CD1c-positive myeloid dendritic cell (primary cell): ENCODE measurements around the gene TBX1.
"Not testable (repeated sequence)": the region's sequence is repeated elsewhere in the genome, so short reads cannot be mapped to it uniquely, and the experiment has no call there.

Experiments
- DNase-seq: peaks from one replicate; pipeline ENCODE4 v3.0.0-alpha.2; 2016; ENCODE audit errors: extremely low spot score

The TBX1 gene

DNA sequence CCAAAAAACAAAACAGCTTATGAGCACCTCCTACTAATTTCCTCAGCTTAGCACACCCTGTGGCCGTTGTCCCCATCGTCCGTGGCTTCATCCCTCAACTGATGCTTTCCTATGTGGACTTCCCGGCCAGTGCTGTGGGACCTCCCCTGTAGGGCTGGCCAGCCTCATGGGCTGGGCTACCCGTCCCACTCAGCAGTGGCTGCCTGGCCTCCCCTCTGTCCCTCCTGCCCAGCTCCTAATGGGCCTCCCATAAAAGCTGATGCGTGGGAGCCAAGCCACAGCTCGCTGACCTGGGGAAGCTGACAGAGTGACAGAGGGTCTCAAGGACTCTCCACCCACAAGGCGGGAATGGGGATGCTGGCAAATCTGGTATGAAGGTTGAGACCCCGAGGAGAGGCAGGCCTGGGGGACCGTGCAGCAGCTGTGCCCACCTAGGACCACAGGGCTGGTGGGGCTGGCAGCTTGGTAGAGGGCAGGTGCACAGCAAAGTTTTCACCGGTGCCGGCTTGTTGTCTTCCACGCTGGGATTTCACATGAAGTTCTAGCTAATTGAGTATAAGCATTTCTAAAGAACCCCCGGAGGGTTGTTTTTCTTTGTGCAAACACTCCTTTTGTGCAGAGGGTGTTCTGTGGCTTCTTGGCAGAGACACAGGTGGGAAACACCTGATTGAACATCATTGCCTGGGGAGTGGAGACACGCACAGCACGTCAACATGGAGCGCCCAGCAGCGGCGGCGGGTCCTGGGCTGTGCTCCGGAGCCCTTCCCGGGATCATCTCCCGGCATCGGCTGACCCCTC lies 23.2 kb downstream of the TBX1 start:
- DNase-seq = no peak

DNA sequence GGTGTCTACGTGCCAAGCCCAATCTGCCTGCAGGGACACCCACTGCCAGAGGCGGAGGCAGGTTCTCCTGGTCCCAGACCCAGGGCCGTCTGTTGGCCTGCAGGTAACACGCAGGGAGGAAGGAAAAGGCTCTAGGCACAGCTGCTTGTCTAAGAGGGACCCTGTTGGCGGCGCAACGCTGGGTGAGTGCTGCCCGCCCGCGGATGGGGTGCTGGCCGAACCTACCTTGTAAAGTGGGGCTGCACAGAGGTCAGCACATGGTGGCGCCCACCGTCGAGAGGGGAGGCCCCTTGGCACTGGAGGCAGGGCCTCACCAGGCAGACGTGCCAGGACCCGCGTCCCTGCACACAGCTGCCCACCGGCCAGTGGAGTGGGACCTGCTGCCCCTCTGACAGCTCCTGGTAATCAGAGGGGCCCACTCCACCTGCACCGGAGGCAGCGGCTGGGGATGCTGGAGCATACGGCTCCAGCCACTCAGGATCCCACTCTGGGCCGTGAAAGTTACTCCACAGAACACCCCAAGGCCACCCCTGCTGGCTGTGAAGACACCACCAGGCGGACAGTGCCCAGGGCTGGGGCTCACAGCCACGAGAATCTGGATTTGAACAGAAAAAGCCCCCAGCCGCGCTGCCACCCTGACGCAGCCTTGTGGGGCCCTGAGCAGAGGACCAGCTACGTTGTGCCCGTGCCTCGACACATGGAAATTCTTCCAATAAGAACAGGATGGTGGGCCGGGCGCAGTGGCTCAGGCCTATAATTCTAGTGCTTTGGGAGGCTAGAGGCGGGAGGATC lies 24.0 kb downstream of the TBX1 start:
- DNase-seq = no peak

DNA sequence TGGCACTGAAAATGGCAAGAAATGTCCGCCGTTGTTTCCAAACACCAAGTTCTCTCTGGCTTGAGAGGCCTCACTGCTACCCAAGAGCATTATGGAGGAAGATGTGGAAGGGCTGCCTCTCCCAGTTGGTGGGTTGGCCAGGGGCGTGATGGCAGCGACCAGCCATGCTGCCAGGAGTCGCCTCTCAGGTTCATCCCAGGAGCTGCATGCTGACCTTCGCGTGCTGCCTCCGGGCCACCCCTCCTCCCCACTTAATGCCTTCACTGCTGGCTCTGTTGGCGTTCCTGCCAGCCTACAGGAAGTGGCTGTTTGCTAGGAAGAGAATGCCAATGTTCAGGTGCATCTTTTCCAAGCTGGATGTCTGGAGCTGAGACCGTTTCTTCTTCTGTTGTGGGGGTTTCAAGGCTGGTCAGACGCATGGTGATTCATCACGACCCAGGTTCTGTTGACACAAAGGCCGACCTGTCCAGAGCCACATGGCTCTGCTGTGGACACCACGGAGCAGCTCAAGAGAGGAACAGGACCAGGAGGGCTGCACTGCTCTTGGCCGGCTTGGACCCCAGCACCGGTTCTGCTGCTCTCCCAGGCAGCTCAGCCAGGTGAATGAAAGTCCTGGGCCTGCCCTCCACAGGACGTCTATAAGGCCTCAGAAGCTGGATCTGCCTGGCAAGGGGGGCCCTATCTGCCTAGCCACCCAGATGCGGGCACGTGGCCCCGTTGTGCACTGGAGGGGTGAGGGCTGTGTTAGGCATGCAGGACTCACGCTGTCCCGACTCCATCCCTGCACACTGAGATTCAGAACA lies 25.1 kb downstream of the TBX1 start:
- no peak for DNase-seq

DNA sequence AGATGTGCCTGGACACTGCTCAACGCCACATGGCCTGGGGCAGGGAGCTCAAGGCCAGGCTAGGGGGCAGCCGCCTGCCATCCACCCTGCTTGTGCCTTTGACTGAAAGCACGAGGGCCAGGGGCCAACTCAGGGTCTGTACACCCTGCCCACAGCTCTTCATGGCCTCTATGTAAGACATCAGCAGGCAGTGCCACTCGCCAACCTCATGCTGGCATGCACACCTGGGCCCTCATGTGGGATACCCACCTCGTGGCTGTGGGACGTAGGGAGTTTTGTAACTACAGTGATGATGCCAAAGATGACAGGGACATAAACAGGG lies 25.6 kb downstream of the TBX1 start:
- DNase-seq = no peak

DNA sequence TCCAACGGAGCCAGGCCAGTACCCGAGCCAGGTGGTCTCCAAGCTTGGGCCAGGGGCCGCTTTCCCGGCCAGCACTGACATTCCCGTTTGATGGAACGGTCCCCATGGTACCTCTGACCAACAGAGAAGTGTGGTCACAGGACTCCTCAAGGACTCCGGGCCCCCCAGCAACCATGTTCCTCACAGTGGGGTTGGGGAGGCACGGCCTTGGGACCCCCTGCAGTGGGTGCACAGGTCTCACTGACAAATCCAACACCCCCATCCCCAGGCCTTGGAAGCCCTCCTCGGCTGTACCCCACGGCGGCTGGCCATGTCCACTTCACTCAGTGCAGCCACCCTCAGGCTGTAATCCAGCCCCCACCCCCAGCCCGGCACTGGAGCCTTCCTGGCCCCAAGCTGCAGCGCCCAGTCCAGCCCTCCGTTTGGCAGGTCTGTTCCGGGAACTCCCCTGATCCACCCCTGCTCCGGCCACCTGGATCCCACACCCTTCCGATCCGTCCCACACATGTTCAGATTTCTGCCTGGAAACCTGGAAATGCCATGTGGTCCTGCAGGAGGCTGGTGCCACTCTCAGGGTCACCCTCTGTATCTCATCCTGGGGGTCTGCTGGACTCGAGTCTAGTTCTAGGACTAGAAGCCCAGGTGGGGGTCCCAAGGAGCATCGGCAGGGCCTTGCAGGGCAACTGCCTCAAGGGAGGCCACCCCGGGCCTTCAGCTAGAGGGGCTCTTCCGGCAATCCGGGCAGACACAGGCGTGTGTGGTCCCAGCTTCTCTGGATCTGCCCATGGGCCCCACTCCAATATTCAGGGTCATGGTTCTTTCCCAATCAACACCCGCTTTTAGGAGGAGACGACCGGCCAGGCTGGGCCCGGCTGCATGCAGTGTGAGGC lies 26.6 kb downstream of the TBX1 start:
- no peak for DNase-seq

DNA sequence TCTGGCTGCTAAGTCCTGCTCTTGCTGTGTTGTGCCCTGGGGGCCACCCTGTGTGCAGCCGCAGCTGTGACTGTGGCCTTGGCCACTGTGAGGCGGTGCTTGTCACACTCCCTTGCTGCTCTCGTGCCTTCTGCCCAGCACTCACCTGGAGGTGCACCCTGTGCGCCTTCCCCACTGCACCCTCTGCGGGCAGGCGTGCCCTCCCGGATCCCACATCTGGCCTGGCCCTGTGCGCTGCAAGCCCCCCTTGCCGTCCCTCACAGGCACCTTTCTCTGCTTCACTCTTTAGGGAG lies 27.2 kb downstream of the TBX1 start:
- no peak for DNase-seq

DNA sequence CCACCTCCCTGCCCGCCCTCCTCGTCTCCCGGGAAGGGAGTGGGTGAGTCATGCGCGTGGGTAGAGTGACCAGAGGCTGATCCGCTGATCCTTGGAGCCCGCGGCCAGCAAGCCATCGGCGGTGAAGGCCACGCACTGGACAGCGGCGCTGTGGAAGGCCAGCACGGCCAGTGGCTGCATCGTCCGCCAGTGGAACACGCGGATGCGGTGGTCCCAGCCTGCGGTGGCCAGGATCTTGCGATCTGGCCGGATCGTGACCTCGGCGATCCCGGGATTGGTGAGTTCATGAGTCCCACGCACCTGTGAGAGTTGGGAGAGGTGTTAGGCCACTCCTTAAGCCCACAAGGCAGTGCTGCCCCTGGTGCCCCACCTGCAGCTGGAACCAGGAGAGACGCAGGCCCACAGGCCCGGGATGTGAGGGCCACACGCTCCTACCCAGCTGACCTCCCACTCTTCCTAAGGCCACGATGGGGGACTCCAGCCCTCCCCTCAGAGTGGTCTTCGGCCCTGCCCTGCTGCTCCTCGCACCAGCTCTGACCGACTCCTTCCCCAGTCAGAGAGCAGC lies 28.2 kb downstream of the TBX1 start:
- DNase-seq = no peak

DNA sequence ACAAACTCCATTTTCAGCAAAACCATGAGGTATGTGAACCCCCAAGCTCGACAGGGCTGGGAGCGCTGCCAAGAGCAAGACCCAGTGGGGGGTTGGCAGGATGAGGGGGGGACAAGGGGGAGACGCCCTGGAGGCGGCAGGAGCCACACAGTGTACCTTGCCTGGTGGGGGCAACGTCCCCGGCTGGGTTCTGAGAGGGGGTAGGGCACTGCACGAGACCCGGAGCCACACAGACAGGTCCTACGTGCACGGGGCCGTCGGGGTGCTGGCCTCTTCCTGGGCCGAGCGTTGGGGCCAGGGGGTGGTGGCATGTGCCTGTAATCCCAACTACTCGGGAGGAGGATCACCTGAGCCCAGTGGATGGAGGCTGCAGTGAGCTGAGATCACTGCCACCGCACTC lies 28.8 kb downstream of the TBX1 start:
- no peak for DNase-seq

DNA sequence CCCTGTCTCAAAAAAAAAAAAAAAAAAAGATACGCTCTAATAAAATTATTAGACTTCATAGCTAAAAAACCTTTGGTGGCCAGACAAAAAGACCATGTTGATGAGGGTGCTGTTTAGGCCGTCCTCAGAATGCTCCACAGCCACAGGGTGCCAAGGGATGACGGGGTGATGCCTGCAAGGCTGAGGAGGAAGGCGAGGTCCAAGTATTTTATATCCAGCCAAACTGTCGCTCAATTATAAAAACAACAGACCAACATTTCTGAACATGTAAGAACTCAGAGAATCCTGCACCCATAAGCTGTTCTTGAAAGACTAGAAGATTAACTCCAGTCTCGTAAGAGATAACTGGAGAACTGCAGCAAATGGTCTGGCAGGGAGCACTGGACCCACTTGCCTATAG lies 29.2 kb downstream of the TBX1 start:
- no peak for DNase-seq

DNA sequence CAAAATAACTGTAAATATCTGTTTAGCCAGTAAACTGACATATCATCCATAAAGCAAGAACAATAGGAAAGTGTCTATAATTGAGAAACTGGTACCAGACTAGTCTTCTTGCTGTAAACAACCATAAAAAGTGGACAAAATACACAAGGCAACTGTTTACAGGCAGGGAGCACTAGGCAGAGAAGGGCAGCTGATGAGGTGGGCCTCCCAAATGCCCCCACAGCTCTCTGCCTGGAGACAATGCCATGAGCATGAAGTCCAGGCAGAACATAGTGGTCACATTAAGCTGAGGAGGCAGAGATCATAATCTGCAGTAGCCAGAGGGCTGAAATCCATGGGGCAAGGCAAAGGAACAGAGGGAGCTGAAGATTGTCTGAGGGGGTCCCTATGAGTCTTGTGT lies 30.7 kb downstream of the TBX1 start:
- DNase-seq = no peak

DNA sequence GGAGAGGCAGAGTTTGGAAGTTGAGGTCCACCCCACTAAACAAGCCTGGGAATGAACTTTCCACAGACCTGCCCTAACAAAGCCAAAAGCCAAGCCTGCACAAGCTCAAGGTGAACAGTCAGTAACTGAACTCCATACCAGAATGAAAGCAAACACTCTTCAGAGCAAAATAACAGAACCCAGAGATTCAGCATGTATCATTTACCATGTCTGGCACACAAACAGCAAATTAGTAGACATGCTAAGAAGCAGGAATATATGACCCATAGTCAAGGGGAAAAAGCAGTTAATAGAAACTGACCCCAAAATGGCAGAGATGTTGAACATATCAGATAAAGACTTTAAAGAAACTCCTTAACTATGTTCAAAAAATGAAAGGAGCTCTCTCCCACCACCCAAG lies 31.3 kb downstream of the TBX1 start:
- no peak for DNase-seq

DNA sequence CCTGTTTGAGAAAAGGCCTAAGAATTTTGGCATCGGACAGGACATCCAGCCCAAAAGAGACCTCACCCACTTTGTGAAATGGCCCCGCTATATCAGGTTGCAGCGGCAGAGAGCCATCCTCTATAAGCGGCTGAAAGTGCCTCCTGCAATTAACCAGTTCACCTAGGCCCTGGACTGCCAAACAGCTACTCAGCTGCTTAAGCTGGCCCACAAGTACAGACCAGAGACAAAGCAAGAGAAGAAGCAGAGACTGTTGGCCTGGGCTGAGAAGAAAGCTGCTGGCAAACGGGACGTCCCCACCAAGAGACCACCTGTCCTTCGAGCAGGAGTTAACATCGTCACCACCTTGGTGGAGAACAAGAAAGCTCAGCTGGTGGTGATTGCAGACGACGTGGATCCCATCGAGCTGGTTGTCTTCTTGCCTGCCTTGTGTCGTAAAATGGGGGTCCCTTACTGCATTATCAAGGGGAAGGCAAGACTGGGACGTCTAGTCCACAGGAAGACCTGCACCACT lies 31.9 kb downstream of the TBX1 start:
- not testable (repeated sequence) for DNase-seq

DNA sequence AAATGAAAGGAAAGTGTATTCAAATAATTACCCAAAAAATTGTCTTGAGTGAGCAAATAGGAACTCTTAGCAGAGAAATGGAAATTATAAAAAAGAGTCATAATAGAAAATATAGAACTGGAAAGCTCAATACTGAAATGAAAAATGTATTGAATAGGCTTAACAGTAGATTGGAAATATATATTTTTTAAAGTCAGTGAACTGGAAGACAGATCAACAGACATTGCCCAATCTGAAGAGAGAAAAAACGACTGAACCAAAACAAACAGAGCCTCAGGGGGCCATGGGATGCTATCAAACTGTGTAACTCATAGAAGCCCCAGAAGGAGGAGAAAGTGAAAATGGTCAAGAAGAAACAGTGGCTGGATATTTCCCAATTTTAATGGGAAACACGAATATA lies 32.6 kb downstream of the TBX1 start:
- DNase-seq = no peak

DNA sequence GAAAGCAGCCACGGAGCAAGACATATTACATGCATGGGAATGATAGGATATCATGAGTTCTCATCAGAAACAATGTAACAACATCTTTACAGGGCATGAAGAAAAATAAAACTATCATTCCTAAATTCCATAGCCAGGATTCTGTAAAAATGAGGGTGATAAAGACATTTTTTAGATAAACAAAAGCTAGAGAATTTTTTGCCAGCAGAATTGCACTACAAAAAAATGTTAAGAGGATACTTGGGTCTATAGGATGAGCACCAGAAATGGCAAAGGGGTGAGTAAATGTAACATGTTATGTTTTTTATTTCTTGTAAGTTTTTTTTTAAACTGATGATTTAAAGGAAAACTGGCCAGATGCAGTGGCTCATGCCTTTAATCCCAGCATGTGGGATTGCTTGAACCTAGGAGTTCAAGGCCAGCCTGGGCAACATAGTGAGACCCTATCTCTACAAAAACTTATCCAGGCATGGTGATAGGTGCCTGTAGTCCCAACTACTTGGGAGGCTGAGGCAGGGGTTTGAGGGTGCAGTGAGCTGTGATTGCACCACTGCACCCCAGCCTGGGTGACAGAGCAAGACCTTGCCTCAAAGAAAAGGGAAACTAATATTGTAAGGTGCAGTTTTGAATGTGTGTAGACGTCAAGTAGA lies 33.2 kb downstream of the TBX1 start:
- no peak for DNase-seq

DNA sequence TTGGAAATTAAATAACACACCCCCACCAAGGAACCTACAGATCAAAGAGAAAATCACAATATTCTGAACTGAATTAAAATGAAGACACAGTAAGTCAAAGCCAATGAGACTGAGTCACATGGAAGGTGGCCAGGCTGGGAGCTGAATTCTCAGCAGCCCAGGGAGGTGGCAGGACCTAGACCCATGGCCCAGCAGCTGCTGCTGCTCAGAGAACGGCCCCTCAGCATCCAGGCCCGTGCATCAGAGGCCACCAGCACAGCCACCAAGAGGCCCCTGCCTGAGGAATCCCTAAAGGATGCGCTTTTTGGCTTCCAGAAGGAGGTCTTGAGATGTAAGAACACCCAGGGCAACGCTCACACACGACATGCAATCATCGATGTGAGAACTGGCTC lies 35.0 kb downstream of the TBX1 start:
- DNase-seq = no peak

DNA sequence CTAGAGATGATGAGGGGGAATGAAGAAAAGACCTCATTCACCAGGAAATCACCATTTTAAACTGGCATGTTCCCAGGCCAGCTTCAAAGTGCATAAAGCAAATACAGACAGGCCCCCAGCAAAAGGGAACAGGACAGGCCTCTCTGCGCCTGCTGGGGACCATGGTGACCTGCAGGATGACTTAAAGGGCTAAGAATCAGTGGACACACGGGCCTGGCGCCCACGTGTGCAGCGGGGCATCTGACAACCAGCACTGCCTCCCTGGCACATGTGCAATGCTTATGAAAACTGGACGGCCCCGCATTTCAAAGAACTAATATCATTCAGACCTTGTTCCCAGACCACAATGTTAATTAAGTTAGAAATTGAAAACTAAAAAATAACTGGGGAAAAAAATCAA lies 35.6 kb downstream of the TBX1 start:
- DNase-seq = no peak

DNA sequence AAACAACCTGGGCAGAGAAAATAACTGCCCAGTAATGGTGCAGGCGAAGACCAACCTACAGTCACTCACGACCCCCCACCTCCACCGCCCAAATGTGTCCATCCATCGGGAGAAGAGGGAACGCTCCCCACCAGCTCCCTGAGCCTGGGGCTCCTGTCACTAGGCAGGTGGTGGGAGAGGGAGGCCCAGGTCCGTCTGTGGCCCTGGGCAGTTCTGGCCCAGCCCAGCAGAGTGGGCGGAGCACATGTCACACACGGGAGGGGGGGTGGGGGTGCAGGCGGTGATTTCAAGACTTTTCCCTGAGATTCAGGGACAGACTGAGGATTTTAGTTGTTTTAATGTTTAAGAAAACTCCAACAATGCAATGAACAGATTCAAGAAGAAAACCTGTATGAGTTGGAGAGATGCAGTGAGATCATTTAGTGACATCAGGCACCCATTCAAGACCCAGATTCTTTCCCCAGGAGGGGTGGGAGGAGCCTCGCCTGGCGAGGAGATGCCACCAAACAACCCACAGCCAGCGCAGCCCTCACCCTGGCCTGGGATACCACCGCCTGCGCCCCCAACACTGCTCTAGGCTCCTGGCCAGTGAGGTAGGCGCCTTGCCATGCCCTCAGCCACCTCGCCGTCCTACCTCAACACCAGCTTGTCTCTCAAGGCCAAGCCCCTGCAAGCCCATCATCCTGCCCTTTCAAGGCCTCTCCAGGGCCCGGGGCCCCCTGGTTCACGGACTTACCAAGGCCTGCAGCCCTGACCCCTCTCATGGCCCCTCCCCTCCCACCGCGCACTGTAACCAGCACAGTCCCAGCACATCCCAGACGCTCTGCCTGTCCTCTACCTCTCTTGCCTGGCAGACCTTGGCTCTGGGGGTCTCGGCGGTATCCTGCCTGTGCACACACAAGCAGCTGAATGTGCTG lies 36.8 kb downstream of the TBX1 start:
- no peak for DNase-seq

DNA sequence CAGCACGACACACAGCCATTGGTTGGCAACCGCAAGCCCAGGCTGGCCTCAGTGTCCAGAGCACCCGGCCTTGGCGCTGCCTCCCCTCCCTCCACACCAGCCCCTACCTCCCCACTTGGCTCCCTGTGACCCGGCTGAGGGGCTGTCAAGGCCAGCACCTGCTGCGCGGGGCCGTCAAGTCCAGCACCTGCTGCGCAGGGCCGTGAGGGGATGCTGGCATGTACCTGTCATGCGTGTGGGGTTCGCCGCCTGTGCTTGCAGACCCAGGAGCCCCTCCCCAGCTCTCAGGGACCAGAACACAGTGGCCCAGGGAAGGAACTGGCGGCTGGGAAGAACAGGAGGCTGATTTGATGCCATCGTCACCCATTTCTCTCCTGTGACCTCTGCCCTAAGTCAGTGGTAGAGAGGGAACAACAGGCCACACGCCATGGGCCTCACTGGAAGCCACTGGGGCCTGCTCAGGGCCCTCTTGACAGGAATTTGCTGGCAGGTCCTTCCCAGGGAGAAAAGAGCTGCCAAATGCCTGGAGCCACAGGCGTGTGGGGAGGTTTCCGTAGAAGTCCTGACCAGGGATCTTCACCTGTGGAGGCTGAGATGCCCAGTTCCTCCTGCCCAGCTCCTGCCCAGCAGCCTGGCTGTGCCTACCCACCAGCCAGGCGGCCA lies 37.6 kb downstream of the TBX1 start:
- no peak for DNase-seq

DNA sequence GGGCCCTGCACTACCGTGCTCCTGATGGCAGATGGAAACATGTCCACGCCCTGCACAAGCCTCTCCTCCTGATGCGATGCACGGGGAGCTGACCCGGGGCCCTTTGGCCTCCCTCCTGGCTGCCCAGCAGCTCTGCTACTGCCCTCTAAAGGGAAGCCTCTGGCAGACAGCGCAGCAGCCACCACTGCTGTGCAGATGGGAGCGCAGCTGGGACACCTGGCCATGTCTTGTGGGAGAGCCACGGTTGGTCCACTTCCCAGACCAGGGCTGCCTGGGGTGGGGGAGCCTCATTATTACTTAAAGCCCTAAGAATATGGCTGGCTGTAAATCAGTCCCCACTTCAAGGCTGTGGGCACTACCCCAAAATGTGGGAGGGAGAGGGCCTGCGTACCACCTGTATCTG lies 38.3 kb downstream of the TBX1 start:
- no peak for DNase-seq
